Activated T-cell treated with anti-CD3 and anti-CD28 coated beads for 1 hour (primary cell): ENCODE measurements around the gene CDC14A.

Experiments
- DNase-seq: peaks from one replicate; pipeline ENCODE4 v3.0.0-alpha.2; 2020; ENCODE audit warnings: low read depth

Gene CDC14A

DNA sequence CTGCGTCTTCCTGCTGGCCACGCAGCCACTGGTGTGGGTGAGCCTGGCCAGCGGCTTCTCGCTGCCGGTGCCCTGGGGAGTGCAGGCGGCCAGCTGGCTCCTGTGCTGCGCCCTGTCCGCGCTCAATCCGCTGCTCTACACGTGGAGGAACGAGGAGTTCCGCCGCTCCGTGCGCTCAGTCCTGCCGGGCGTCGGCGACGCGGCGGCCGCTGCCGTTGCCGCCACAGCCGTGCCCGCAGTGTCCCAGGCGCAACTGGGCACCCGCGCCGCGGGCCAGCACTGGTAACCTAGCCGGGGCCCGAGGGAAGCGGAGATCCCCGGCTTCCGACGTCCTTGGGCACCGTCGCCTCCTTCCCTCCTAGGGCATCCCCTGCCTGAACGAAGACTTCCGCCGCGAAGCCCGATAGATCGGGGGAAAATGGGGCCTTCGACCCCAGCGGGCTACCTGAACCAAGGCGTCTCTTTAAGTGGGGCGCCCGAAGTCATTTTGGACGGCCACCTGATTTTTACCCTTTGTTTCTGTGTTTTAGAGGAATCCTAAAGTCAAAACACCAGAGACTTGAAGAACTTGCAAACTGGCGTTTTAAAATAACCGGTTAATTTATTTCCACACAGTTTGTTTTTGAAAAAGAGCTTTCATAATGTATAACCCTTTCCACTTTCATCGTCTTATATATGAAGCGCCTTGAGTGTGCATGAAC is 187.7 kb downstream of the CDC14A start:
- no peak for DNase-seq

DNA sequence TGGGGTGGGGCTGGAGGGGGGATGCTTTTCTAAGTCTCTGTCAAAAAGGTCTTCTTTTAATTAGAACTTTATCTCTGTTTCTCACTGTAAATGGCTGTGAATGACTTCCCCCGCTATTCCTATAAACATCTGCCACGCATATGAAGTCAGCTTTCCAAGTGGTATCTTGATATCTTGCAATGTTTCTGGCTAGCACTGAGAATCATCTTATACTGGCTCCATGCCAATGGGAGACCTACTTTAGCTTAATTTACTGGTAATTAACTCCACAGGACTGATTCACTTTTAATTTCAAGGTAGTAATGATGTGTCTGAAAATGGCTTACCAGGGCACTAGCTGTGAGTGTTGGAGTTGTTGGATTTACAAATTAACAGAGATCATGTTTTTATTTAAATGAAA is 190.0 kb downstream of the CDC14A start:
- no peak for DNase-seq

DNA sequence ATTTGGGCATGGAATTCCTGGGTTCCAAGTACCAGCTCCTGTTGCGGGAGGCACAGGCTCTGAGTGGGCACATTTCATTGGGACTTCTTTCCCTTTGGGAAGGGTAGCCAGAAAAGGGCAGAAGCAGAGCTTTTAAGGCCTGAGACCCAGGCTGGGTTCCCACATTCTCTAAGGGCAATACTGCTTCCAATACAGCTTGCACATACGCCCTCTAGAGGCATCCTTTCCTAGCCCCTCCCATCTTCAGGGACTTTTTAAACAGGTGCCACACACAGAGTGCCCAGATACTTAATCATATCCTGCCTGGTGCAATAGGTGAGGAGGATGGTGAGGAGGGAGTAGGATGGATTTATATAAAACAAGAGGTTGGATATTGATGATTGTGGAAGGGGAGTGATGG is 191.3 kb downstream of the CDC14A start:
- no peak for DNase-seq

DNA sequence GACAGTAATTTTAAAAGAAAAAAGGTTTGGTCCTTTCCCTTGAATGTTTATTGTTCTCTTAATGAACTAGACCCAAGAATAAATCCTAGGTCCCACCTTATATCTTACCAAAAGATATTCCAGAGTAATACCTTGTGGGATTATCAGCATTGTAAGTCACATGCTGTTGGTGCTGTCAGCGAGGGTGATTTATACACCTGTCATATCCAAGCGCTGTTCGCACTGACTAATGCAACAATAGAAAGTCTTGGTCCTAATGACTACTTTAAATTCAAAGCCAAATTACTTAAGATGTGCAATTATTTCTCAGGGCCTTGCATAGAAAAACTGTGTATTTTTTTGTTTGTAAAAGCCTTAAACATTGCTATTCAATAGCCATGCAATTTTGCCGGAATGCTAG is 192.5 kb downstream of the CDC14A start:
- no peak for DNase-seq

DNA sequence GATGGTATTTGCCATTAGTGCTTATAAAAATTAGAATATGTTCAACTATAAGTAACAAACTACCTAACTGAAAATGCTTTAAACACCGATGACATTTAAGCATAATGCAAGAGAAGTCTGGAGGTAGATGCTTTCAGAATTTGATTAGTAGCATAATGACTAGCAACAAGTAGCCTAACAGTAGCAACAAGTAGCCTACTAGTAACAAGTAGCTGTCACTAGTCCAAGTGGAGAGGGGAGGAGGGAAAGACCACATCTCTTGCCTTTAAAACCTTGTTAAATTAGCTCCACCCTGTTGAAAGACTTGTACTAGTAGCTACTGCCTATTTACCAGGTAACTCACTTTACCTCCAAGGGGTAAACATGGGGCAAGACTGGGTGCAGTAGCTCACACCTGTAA is 193.5 kb downstream of the CDC14A start:
- no peak for DNase-seq

DNA sequence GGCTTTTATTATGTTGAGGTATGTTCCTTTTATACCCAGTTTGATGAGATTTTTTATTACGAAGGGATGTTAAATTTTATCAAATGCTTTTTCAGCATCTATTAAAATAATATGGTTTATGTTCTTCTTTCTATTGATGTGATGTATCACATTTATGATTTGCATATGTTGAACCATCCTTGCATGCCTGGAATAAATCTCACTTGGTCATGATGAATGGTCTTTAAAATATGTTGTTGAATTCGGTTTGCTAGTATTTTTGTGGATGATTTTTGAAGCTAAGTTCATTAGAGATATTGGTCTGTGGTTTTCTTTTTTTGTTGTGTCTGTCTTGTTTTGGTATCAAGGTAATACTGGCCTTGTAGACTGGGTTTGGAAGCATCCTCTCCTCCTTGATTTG is 199.7 kb downstream of the CDC14A start:
- no peak for DNase-seq

DNA sequence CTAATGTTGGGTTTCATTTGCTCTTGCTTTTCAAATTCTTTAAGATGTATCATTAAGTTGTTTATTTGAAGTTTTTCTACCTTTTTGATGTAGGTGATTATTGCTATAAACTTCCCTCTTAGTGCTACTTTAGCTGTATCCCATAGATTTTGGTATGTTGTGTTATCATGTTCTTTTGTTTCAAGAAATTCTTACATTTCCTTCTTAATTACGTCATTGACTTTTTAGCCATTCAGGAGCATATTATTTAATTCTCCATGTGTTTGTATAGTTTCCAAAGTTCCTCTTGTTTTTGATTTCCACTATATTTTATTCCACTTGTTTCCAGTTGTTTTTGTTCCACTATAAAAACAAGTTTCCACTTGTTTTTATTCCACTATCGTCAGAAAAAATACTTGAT is 200.6 kb downstream of the CDC14A start:
- no peak for DNase-seq

DNA sequence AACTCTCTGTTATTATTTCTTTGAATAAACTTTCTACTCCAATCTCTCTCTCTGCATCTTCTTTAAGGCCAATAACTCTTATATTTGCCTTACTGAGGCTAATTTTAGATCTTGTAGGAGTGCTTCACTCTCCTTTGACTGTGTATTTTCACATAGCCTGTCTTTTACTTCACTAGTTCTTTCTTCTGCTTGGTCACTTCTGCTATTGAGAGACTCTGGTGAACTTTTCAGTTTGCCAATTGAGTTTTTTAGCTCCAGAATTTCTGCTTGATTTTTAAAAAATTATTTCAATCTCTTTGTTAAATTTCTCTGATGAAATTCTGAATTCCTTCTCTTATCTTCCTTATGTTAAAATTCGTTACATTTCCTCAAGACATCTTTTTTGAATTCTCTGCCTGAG is 203.9 kb downstream of the CDC14A start:
- DNase-seq = no peak

DNA sequence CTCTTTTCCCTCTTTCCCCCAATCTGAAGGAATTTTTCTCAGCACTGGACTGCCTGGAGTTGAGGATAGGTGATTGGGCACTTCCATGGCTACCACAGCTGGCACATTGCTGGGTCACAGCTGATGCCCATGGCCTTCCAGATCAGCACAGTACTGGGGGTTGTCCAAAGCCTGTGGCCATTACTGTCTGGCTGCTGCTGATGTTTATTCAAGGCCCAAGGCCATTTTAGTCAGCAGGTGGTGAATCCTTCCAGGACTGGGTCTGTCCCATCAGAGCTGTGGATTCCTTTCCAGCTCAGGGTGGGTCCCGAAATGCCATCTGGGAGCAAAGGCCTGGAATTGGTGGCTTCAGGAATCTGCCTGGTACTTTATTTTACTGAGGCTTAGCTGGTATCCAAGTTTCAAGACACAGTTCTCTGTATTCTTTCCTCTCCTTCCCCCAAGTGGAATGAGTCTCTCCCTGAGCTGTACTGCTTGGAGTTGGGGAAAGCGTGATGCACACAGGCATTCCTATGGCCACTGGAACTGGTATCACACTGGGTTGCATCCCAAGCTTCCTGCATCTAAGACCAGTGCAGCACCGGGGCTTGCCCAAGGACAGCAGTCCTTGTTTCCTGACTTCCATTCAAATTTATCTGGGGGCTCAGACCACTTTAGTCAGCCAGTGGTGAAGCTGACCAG is 204.8 kb downstream of the CDC14A start:
- no peak for DNase-seq

DNA sequence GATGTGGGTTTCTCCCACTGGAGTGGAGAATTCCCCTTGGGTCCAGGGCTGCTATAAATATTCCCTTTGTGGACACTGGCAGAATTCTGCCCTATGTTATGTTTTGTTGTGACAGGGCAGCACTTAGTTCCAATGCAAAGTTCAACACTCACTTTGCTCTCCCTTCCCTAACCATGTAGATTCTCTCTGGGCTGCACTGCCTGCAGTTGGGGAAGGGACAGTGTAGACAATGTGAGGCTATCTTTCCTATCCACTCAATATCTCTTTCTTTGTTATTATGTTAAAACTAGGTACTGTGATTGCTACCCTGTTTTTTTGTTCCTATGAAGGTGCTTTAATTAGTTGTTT is 205.3 kb downstream of the CDC14A start:
- no peak for DNase-seq

DNA sequence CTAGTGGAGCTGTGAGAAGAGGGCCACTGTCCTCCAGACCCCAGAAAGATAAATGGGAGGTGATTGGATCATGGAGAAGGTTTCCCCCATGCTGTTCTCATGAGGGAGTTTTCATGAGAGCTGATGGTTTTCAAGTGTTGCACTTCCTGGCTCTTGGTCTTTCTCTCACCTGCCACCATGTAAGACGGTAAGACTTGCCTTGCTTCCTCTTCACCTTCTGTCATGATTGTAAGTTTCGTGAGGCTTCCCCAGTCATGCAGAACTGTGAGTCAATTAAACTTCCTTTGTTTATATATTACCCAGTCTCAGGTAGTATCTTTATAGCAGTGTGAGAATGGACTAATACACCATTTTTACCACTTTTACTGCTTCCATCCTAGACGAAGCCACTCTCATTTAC is 213.2 kb downstream of the CDC14A start:
- no peak for DNase-seq

DNA sequence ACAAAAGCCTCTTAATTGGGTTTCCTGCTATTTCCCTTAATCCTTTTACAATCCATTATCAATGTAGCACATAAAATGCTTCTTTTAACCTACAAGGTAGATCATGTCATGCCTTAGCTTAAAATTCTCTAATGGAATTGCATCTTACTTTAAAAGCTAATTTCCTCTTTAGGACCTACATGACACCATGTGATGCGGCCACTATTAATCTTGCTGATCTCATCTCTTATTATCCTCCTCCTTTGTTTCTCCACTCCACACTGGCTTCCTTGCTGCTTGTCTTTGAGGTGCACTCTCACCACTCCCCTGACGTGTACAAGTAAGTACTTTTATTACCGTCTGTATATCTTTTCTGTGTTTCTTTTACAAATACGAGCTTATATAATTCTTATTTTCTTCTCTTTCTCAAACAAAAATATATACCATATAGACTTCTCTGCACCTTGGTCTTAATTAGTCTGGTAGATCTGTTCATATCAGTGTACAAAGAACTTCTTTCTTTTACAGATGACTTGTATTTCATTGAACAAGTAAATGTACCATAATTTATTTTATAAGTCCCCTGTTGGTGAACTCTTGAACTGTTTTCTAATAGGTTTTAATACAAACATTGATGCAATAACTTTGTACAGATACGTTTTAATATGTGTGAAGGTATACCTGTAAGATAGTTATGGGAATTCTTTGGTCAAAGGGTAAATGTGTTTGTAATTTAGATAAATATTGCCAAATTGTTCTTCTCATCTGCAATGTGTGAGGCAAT is 213.8 kb downstream of the CDC14A start:
- no peak for DNase-seq

DNA sequence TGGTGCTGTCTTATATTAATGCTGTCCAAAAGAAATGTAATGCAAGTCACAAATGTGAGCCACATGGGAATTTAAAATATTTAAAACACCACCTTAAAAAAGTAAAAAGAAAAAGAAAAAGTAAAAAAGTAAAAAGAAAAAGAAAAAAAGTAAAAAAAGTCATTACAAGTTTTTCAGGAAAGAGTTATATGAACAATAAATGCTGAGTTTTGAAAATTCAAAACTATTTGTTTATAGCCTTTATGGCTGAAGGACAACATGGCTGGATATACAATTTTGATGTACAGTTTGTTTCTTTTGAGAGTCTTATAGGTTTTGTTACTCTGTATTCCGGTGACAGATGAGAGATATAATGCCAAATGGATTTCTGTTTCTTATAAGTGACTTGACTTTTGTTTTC is 214.8 kb downstream of the CDC14A start:
- DNase-seq = no peak
